ENCODE measurements around the gene HNRNPA1L2. TPM values are rescaled to one million over a fixed set of nuclear protein-coding genes. Genes with fewer than 3 reads are reported as not detected.
"Not testable (repeated sequence)": the region's sequence is repeated elsewhere in the genome, so short reads cannot be mapped to it uniquely, and the experiment has no call there.

HNRNPA1L2 gene
- total RNA-seq, 1 experiment from 2014 or later, result 8.5 TPM

GRCh38 chr13:52600666-52601065 lies 41.6 kb upstream of the HNRNPA1L2 start (continued):
- TF ChIP-seq, protein P1, sequence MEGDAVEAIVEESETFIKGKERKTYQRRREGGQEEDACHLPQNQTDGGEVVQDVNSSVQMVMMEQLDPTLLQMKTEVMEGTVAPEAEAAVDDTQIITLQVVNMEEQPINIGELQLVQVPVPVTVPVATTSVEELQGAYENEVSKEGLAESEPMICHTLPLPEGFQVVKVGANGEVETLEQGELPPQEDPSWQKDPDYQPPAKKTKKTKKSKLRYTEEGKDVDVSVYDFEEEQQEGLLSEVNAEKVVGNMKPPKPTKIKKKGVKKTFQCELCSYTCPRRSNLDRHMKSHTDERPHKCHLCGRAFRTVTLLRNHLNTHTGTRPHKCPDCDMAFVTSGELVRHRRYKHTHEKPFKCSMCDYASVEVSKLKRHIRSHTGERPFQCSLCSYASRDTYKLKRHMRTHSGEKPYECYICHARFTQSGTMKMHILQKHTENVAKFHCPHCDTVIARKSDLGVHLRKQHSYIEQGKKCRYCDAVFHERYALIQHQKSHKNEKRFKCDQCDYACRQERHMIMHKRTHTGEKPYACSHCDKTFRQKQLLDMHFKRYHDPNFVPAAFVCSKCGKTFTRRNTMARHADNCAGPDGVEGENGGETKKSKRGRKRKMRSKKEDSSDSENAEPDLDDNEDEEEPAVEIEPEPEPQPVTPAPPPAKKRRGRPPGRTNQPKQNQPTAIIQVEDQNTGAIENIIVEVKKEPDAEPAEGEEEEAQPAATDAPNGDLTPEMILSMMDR (IDR thresholded peaks at IDR 0.05), result no peak
- TF ChIP-seq SMAD4 (CRISPR knock-in tag; IDR thresholded peaks at IDR 0.05), result no peak
- TF ChIP-seq STAT6 (CRISPR knock-in tag; conservative IDR thresholded peaks at IDR 0.05; ENCODE audit: low read depth), result no peak
- TF ChIP-seq TP53 (CRISPR knock-in tag; IDR thresholded peaks at IDR 0.05), result no peak
- TF ChIP-seq MYBL2 (CRISPR knock-in tag; IDR thresholded peaks at IDR 0.05), result no peak
- TF ChIP-seq, protein P2, sequence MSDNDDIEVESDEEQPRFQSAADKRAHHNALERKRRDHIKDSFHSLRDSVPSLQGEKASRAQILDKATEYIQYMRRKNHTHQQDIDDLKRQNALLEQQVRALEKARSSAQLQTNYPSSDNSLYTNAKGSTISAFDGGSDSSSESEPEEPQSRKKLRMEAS (CRISPR knock-in tag; IDR thresholded peaks at IDR 0.05), result no peak
- TF ChIP-seq JAZF1 (CRISPR knock-in tag; IDR thresholded peaks at IDR 0.05), result no peak
- TF ChIP-seq HMGA2 (CRISPR knock-in tag; IDR thresholded peaks at IDR 0.05), result no peak

DNA sequence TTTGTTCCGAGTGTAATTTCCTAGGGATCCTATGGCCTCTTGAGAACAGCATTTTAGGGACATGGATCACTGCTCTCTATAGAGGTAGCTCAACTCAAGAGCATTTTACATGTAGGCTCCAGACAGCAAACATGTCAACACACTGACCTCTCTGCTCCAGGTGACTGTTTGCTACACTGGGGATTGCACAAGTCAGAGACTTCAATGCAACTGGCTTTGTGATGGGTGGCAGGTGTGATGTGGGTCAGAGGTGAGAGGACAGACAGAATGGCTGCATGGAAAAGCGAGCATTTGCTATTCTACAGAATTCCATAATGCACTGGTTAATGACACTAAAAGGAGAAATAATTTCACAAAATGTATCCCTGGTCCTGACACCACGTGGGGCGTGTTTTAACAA lies 38.9 kb upstream of the HNRNPA1L2 start:
- POLR2A ChIA-PET; H3K27ac Mint-ChIP-seq; H3K36me3 Mint-ChIP-seq; CTCF ChIA-PET; H3K9me3 Mint-ChIP-seq; DNase-seq (ENCODE audit: low spot score); H3K4me3 Mint-ChIP-seq; H3K27me3 Mint-ChIP-seq (ENCODE audit: low read depth); ATAC-seq: not testable (repeated sequence)
- H3K4me1 Mint-ChIP-seq, result peaks cover 21% of the 10 kb centered on the region

DNA sequence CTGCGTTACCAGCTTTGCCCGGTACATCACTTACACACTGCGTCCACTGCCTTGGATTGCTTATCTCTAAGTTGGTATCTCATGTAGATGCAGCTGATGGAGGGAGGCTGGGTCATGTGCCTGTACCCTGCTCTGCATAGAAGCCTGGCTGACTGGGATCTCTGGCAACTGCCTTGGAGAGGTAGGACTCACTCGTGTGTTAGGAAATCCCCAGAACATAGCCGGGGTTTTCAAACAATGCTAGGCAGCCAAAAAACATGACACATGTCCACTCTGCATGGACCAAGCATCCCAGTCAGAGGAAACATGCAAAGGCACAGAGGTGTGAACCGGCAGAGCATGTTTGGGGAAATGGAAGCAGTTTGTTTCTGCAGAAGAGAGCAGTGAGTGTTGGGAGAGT lies 36.1 kb upstream of the HNRNPA1L2 start:
- H3K36me3 Mint-ChIP-seq; DNase-seq (ENCODE audit: low spot score); H3K4me1 Mint-ChIP-seq; H3K9me3 Mint-ChIP-seq; H3K27ac Mint-ChIP-seq; H3K27me3 Mint-ChIP-seq (ENCODE audit: low read depth); POLR2A ChIA-PET; H3K4me3 Mint-ChIP-seq; ATAC-seq: not testable (repeated sequence)
- CTCF ChIA-PET, result interaction anchor here (0.8 kb wide), 1 partner anchor 203 kb away, joined by 3 read pairs; no protein-coding TSS in a partner anchor

- POLR2A ChIA-PET; H3K27me3 Mint-ChIP-seq (ENCODE audit: low read depth); H3K27ac Mint-ChIP-seq; H3K36me3 Mint-ChIP-seq; ATAC-seq; DNase-seq (ENCODE audit: low spot score); H3K4me1 Mint-ChIP-seq; H3K4me3 Mint-ChIP-seq; H3K9me3 Mint-ChIP-seq: not testable (repeated sequence)
- 0 out of 2 replicates have a peak, but pooled peaks have one; percentile 13 for TF ChIP-seq GABPB1 (CRISPR knock-in tag; IDR thresholded peaks at IDR 0.05)
- CTCF ChIA-PET, result interaction anchor here (0.8 kb wide), 1 partner anchor 203 kb away, joined by 3 read pairs; no protein-coding TSS in a partner anchor
These were observed 35.4 kb upstream of the HNRNPA1L2 start for GRCh38 chr13:52606795-52607194.

- H3K27ac Mint-ChIP-seq; H3K36me3 Mint-ChIP-seq; H3K4me1 Mint-ChIP-seq; H3K9me3 Mint-ChIP-seq; H3K4me3 Mint-ChIP-seq; H3K27me3 Mint-ChIP-seq (ENCODE audit: low read depth): not testable (repeated sequence)
- ChIA-PET CTCF (interaction anchor here (1.0 to 2.6 kb wide), 8 partner anchors 9 to 594 kb away, joined by 3 to 21 read pairs (median 6); partner anchors contain the start of gene SUGT1), POLR2A (interaction anchor here (1.7 kb wide), 1 partner anchor 9 kb away, joined by 4 read pairs; no protein-coding TSS in a partner anchor)
- DNase-seq (ENCODE audit: low spot score) (peak; percentile 22), ATAC-seq (peak; percentile 93)
These were observed 34.0 kb upstream of the HNRNPA1L2 start for GRCh38 chr13:52608184-52608583.

DNA sequence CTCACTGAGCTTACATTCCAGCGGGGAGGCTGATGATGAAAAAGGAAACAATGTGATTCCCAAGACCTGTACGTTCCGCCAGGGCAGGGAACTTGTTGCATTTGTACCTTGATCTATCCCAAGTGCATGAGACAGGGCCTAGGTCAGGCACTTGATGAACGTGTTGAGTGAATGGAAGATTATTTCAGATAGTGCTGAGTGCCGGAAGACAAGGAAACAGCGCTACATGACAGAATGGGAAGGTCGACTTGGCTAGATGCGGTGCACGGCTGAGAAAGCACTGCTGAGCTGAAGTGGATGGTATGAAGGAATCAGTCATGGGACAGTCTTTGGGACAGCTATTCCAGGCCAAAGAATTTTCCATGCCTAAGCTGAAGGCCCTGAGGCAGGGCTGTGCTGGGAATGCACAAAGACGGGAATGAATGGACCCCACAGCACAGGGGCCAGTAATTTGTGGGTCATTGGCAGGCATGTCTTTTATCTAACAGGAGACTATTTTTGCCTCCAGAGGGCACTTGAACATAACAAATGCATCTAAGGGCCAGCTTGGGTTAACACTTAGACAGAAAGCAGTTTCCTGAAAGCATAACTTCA lies 33.1 kb upstream of the HNRNPA1L2 start:
- H3K9me3 Mint-ChIP-seq, H3K27ac Mint-ChIP-seq: not testable (repeated sequence)
- CTCF ChIA-PET, result interaction anchor here (0.6 to 2.7 kb wide), 11 partner anchors 8 to 593 kb away, joined by 3 to 21 read pairs (median 5); partner anchors contain the start of gene SUGT1

DNA sequence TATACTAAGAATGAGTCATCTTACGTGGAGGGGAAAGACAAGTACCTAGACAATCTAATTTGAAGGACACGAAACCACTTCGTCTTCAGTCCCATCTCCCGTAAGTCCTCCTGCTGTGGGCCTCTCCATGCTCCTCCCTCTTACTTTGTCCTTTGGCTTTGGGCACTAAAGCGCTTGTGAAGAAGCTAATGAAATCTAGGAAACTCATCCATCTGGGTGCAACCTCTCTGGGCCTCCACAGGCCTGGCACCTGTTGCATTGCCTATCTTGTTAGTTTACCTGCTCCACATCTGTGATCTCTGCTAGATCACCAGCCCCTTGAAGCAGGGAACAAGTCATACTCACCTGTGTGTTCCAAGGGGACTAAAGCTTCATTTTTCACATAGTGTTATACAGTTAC lies 32.1 kb upstream of the HNRNPA1L2 start:
- H3K9me3 Mint-ChIP-seq, H3K27ac Mint-ChIP-seq: not testable (repeated sequence)
- CTCF ChIA-PET, result interaction anchor here (1.0 to 2.7 kb wide), 3 partner anchors 199 to 358 kb away, joined by 3 to 13 read pairs (median 4); no protein-coding TSS in a partner anchor

More for the DNA sequence above, 33.1 kb upstream of the HNRNPA1L2 start:
- DNase-seq (ENCODE audit: low spot score); H3K4me1 Mint-ChIP-seq; H3K27me3 Mint-ChIP-seq (ENCODE audit: low read depth); H3K4me3 Mint-ChIP-seq; H3K36me3 Mint-ChIP-seq: not testable (repeated sequence)
- POLR2A ChIA-PET, result interaction anchor here (1.7 kb wide), 1 partner anchor 8 kb away, joined by 4 read pairs; no protein-coding TSS in a partner anchor
- peak; percentile 68 for ATAC-seq

More for the DNA sequence above, 32.1 kb upstream of the HNRNPA1L2 start:
- H3K36me3 Mint-ChIP-seq; H3K4me1 Mint-ChIP-seq; H3K27me3 Mint-ChIP-seq (ENCODE audit: low read depth); ATAC-seq; DNase-seq (ENCODE audit: low spot score); POLR2A ChIA-PET; H3K4me3 Mint-ChIP-seq: not testable (repeated sequence)

Data from WTC11 (cell line).